Hepatocyte (in vitro differentiated cells): ENCODE results near the gene KLC1. TPM values are rescaled to one million over a fixed set of nuclear protein-coding genes. Genes with fewer than 3 reads are reported as not detected.
"Not testable (repeated sequence)": the region's sequence is repeated elsewhere in the genome, so short reads cannot be mapped to it uniquely, and the experiment has no call there.

Source experiments
- DNase-seq: peaks from one replicate; pipeline ENCODE4 v3.0.0-alpha.2; 2016; ENCODE audit warnings: low spot score
- H2AFZ ChIP-seq: fragments of 200-600 bp; sonication (generic); 2 replicates; pipeline ENCODE4 v1.6.0; 2016; ENCODE audit warnings: antibody characterized with exemption, mild to moderate bottlenecking
- H3K27ac ChIP-seq: fragments of 200-600 bp; sonication (generic); 2 replicates; pipeline ENCODE4 v1.5.1; 2016; ENCODE audit warnings: mild to moderate bottlenecking
- H3K27me3 ChIP-seq: fragments of 200-600 bp; sonication (generic); 2 replicates; pipeline ENCODE4 v1.6.1; 2016
- H3K36me3 ChIP-seq: fragments of 200-600 bp; sonication (generic); replicated peaks from 2 replicates; pipeline ENCODE4 v1.5.1; 2016; ENCODE audit warnings: low read depth; ENCODE audit not compliant: insufficient read depth
- H3K4me1 ChIP-seq: fragments of 200-600 bp; sonication (generic); 2 replicates; pipeline ENCODE4 v1.5.1; 2016; ENCODE audit warnings: mild to moderate bottlenecking, moderate library complexity; ENCODE audit not compliant: insufficient read depth
- H3K4me2 ChIP-seq: fragments of 200-600 bp; sonication (generic); 2 replicates; pipeline ENCODE4 v1.6.0; 2016
- H3K4me3 ChIP-seq: fragments of 200-600 bp; sonication (generic); 2 replicates; pipeline ENCODE4 v1.5.1; 2016; ENCODE audit warnings: mild to moderate bottlenecking
- H3K79me2 ChIP-seq: fragments of 200-600 bp; sonication (generic); 2 replicates; pipeline ENCODE4 v1.6.0; 2017; ENCODE audit warnings: mild to moderate bottlenecking
- H3K9me2 ChIP-seq: fragments of 200-600 bp; sonication (generic); replicated peaks from 2 replicates; pipeline ENCODE4 v1.6.0; 2017; ENCODE audit warnings: mild to moderate bottlenecking; ENCODE audit not compliant: insufficient read depth
- H3K9me3 ChIP-seq: fragments of 200-600 bp; sonication (generic); 2 replicates; pipeline ENCODE4 v1.5.1; 2016; ENCODE audit warnings: low read depth, mild to moderate bottlenecking
- H4K20me1 ChIP-seq: fragments of 200-600 bp; sonication (generic); 2 replicates; pipeline ENCODE4 v1.6.0; 2016; ENCODE audit warnings: mild to moderate bottlenecking; ENCODE audit not compliant: insufficient read depth, poor library complexity, severe bottlenecking
- EZH2 ChIP-seq: fragments of 200-600 bp; sonication (generic); IDR thresholded peaks from 2 replicates; pipeline ENCODE4 v1.6.1; 2016; ENCODE audit warnings: antibody characterized with exemption, mild to moderate bottlenecking, borderline replicate concordance
- EZH2phosphoT487 ChIP-seq: fragments of 200-600 bp; sonication (generic); IDR thresholded peaks from one replicate; pipeline ENCODE4 v1.6.1; 2018; ENCODE audit warnings: antibody characterized with exemption, mild to moderate bottlenecking, low read depth, moderate library complexity; ENCODE audit not compliant: unreplicated experiment, severe bottlenecking
- WGBS: methylation state at CpG from one replicate; pipeline ENCODE4 v1.1.6; 2016; ENCODE audit warnings: low lambda C conversion rate; ENCODE audit errors: missing lambda C conversion rate; 5-methylcytosine and 5-hydroxymethylcytosine counted together
- polyA plus RNA-seq: library from polyadenylated mRNA; unstranded; fragments of >200 nt; fragmentation: Nextera tagmentation; extraction: Ambion mirVana; gene quantifications from 2 replicates; pipeline ENCODE4 v1.2.1, GENCODE V29; 2016
- total RNA-seq: library from RNA; depleted of rRNA; stranded (reverse); fragments of >200 nt; gene quantifications from 2 replicates; pipeline ENCODE4 v1.2.3, GENCODE V29; 2014
- TF ChIP-seq, protein P1 (sequence below): fragments of 200-600 bp; sonication (generic); IDR thresholded peaks from 2 replicates; pipeline ENCODE4 v1.5.1; 2016; ENCODE audit warnings: antibody characterized with exemption, mild to moderate bottlenecking; ENCODE audit not compliant: poor library complexity

KLC1 gene
- total and polyA plus RNA-seq, 2 experiments from 2014 or later, result 95.4 to 115 TPM

DNA sequence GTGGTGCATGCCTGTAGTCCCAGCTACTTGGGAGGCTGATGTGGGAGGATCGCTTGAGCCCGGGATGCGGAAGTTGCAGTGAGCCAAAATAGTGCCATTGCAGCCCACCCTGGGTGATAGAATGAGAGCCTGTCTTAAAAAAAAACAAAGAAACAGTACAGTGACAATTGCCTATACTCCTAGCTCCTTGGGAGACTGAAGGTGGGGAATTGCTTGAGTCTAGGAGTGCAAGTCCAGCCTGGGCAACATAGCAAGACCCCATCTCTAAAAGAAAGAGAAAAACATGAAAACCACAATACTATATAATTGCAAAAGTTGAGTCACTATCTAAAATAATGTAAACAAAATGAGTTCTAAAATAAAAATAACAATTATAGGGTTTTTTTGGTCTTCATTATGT is 20.0 kb downstream of the KLC1 start:
- no peaks in the 10 kb centered on the region for H3K9me2 ChIP-seq
- peaks cover 90% of the 10 kb centered on the region for H4K20me1 ChIP-seq
- 100% methylated on average over 3 of the region's 3 CpGs for WGBS
- H3K4me2 ChIP-seq, result no peak overlapping the region
- no peaks in the 10 kb centered on the region for H3K4me1 ChIP-seq
- H3K36me3 ChIP-seq, result no peaks in the 10 kb centered on the region
- no peak overlapping the region for H2AFZ ChIP-seq
- no peak for DNase-seq
- peaks cover 99% of the 10 kb centered on the region for H3K79me2 ChIP-seq
- no peak overlapping the region for H3K27ac ChIP-seq
- TF ChIP-seq EZH2phosphoT487 (no peak), EZH2 (no peak)
- TF ChIP-seq, protein P1, sequence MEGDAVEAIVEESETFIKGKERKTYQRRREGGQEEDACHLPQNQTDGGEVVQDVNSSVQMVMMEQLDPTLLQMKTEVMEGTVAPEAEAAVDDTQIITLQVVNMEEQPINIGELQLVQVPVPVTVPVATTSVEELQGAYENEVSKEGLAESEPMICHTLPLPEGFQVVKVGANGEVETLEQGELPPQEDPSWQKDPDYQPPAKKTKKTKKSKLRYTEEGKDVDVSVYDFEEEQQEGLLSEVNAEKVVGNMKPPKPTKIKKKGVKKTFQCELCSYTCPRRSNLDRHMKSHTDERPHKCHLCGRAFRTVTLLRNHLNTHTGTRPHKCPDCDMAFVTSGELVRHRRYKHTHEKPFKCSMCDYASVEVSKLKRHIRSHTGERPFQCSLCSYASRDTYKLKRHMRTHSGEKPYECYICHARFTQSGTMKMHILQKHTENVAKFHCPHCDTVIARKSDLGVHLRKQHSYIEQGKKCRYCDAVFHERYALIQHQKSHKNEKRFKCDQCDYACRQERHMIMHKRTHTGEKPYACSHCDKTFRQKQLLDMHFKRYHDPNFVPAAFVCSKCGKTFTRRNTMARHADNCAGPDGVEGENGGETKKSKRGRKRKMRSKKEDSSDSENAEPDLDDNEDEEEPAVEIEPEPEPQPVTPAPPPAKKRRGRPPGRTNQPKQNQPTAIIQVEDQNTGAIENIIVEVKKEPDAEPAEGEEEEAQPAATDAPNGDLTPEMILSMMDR, result no peak
- H3K9me3 ChIP-seq, result no peaks in the 10 kb centered on the region
- no peaks in the 10 kb centered on the region for H3K27me3 ChIP-seq
- H3K4me3 ChIP-seq, result no peak overlapping the region

DNA sequence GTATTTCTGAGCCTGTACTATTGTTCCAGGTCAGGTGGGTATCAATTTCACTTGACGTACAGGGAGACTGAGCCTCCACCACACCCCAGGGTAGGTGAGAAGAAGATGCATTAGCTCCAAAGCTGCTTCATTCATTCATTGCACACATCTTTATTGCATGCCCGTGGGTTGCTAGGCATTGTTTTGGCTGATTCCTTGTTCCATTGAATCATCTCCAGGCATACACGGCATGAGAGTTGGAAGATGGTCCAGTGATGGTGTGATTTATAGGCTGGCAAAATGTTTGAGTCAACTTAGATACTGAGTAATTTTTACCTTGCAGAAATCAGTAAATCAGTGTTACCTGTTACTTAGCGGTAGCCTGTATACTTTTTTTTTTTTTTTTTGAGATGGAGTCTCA is 21.2 kb downstream of the KLC1 start:
- H3K9me2 ChIP-seq, result no peaks in the 10 kb centered on the region
- H2AFZ ChIP-seq, result no peak overlapping the region
- no peak overlapping the region for H3K4me2 ChIP-seq
- H3K9me3 ChIP-seq, result no peaks in the 10 kb centered on the region
- no peak for DNase-seq
- H3K79me2 ChIP-seq, result peaks cover 97% of the 10 kb centered on the region
- no peaks in the 10 kb centered on the region for H3K27me3 ChIP-seq
- no peak overlapping the region for H3K27ac ChIP-seq
- TF ChIP-seq, protein P1, result no peak
- no peak for TF ChIP-seq EZH2
- no peak for TF ChIP-seq EZH2phosphoT487
- no peak overlapping the region for H3K4me3 ChIP-seq
- no peaks in the 10 kb centered on the region for H3K4me1 ChIP-seq
- H3K36me3 ChIP-seq, result no peaks in the 10 kb centered on the region
- 92% methylated on average over 4 of the region's 4 CpGs for WGBS
- H4K20me1 ChIP-seq, result peaks cover 80% of the 10 kb centered on the region

DNA sequence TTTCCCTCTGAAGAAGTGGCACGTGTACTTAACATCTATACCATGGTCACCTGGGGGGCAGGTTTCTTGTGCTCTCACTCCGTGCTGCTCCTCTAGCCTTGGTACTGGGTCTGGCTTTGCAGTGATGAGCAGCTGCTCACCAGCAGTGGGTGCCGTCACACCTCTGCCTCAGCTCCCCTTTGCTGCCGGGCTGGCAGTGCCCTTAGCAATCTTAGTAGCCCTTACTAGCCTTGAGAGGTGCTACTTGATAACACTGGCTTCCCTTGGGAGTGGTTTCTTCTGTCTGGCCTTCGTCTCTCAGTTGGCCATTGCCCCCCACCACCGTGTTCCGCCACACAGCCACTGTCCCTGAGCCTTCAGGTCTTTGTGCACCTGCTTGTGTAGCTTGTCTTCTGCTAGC is 22.6 kb downstream of the KLC1 start:
- no peak for TF ChIP-seq EZH2phosphoT487
- TF ChIP-seq, protein P1, result no peak
- no peak for TF ChIP-seq EZH2
- Histone ChIP-seq H4K20me1 (peaks cover 66% of the 10 kb centered on the region), H3K79me2 (peaks cover 96% of the 10 kb centered on the region), H3K27ac (no peak overlapping the region), H3K9me2 (no peaks in the 10 kb centered on the region), H3K4me2 (no peak overlapping the region), H2AFZ (no peak overlapping the region), H3K27me3 (no peaks in the 10 kb centered on the region), H3K36me3 (no peaks in the 10 kb centered on the region), H3K4me3 (no peak overlapping the region), H3K4me1 (no peaks in the 10 kb centered on the region), H3K9me3 (no peaks in the 10 kb centered on the region)
- 86% methylated on average over 7 of the region's 7 CpGs for WGBS
- no peak for DNase-seq

DNA sequence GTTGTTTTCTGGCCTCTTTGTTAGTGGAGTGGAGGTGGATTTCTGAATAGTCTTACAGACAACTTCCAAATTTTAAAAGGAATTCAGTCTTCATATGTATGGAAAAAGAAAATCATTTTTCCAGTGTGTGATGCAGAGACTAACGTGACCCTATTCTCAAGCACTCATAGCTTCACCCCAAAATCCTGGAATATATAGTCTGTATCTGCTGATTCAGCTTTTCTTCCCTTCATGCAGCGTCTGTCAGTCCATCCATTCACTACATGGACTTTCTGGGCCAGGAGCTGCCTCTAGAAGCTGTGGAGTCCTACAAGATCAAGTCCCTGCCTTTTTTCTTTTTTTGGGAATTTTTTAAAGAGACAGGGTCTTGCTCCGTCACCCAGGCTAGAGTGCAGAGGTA is 23.8 kb downstream of the KLC1 start:
- TF ChIP-seq EZH2phosphoT487 (no peak), EZH2 (no peak)
- TF ChIP-seq, protein P1, result no peak
- H3K27ac ChIP-seq, result no peak overlapping the region
- no peak for DNase-seq
- no peak overlapping the region for H2AFZ ChIP-seq
- H3K36me3 ChIP-seq, result no peaks in the 10 kb centered on the region
- 95% methylated on average over 3 of the region's 3 CpGs for WGBS
- H4K20me1 ChIP-seq, result peaks cover 55% of the 10 kb centered on the region
- H3K4me3 ChIP-seq, result no peak overlapping the region
- peaks cover 84% of the 10 kb centered on the region for H3K79me2 ChIP-seq
- H3K9me2 ChIP-seq, result no peaks in the 10 kb centered on the region
- no peaks in the 10 kb centered on the region for H3K4me1 ChIP-seq
- H3K9me3 ChIP-seq, result no peaks in the 10 kb centered on the region
- no peaks in the 10 kb centered on the region for H3K27me3 ChIP-seq
- H3K4me2 ChIP-seq, result no peak overlapping the region

DNA sequence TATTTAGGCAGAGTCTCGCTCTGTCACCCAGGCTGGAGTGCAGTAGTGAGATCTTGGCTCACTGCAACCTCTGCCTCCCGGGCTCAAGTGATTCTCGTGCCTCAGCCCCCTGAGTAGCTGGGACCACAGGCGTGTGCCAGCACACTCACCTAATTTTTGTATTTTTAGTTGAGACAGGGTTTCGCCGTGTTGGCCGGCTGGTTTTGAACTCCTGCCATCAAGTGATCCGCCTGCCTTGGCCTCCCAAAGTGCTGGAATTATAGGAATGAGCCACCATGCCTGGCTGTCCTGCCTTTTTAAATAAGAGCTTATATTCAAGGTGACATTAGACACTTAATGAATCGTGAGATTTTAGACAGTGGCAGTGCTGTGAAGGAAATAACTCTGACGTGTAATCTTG is 24.3 kb downstream of the KLC1 start:
- not testable (repeated sequence) for H3K36me3 ChIP-seq, H3K9me2 ChIP-seq, H2AFZ ChIP-seq, DNase-seq, H3K4me1 ChIP-seq, H3K4me3 ChIP-seq, H3K9me3 ChIP-seq, H3K27ac ChIP-seq, H3K4me2 ChIP-seq, H3K27me3 ChIP-seq
- Histone ChIP-seq H4K20me1 (peaks cover 51% of the 10 kb centered on the region), H3K79me2 (peaks cover 78% of the 10 kb centered on the region)
- WGBS, result 88% methylated on average over 10 of the region's 10 CpGs
